IPS DF 6.9 (cell line): ENCODE measurements around the gene FGGY.
A peak's percentile ranks its signal among the peaks of the same experiment; 100 is the strongest.

ENCODE experiments used
- DNase-seq: peaks from one replicate; pipeline ENCODE4 v3.0.0-alpha.2; 2013; ENCODE audit warnings: low read depth, low spot score
- H3K27ac ChIP-seq: one replicate; pipeline ENCODE4 v1.5.1; 2013; ENCODE audit warnings: low read length, control low read depth
- H3K27me3 ChIP-seq: 2 replicates; pipeline ENCODE4 v1.6.1; 2013; ENCODE audit warnings: mild to moderate bottlenecking, low read length; ENCODE audit not compliant: control insufficient read depth, insufficient read depth
- H3K36me3 ChIP-seq: 2 replicates; pipeline ENCODE4 v1.6.1; 2013; ENCODE audit warnings: low read length; ENCODE audit not compliant: control insufficient read depth, insufficient read depth
- H3K4me1 ChIP-seq: 2 replicates; pipeline ENCODE4 v1.6.1; 2013; ENCODE audit warnings: low read length; ENCODE audit not compliant: control insufficient read depth, insufficient read depth
- H3K4me3 ChIP-seq: 2 replicates; pipeline ENCODE4 v1.5.1; 2013; ENCODE audit warnings: mild to moderate bottlenecking, low read length
- H3K9me3 ChIP-seq: 2 replicates; pipeline ENCODE4 v1.6.1; 2013; ENCODE audit warnings: low read length, inconsistent platforms; ENCODE audit not compliant: control insufficient read depth, insufficient read depth
- WGBS: extraction: QIAGEN DNeasy Blood & Tissue Kit; methylation state at CpG from one replicate; pipeline ENCODE4 v1.1.7; 2013; ENCODE audit warnings: mixed read lengths, missing lambda C conversion rate; ENCODE audit not compliant: insufficient read length, insufficient coverage; 5-methylcytosine and 5-hydroxymethylcytosine counted together

The FGGY gene

DNA sequence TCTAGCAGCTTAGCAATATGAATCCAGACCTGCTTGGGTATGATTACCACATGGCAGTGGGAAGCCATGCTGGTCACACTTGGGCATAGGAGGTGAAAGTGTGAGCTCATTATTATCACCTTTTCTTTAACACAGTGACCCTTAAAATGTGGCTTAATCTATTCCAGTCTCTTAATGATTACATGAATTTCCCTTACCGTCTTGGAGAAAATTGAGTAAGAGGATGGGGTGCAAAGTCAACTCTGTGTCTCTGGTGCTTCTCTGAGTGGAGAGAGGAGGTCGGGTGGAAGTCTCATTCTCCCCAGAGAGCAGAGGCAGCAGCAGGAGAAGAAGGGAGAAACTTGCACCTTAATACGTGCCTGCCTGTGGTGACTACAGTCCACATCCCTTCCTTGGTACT lies 91.3 kb downstream of the FGGY start:
- H3K9me3 ChIP-seq = no peaks in the 10 kb centered on the region
- WGBS = no CpG with 5 or more reads among the region's 3 CpGs

DNA sequence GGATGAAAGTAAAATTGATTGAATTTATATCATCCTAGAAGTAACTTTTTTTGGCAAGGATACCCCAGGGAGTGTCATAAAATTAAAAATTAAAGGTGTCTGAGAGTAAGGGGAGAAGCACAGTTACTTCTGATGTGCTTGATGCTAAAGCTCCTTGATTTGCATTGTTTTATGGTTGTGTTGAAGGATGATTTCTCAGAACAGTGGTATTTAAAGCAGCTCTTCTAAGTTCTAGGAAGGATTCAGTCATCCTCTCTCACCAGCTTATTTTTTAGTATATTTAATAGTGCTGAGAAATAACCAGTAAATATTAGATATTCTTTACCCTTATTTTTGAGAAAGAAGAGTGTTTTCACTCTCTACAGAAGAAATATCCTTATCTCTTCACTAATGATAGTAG lies 93.0 kb downstream of the FGGY start:
- H3K4me1 ChIP-seq = peaks cover 2% of the 10 kb centered on the region; the same call in 1 of the 2 replicates
- no peaks in the 10 kb centered on the region for H3K9me3 ChIP-seq
- H3K27me3 ChIP-seq = no peaks in the 10 kb centered on the region
- no peak overlapping the region for H3K4me3 ChIP-seq
- H3K27ac ChIP-seq = no peak overlapping the region
- no peak for DNase-seq
- no peaks in the 10 kb centered on the region for H3K36me3 ChIP-seq

More for the DNA sequence above, 91.3 kb downstream of the FGGY start:
- H3K27me3 ChIP-seq = no peaks in the 10 kb centered on the region
- peaks cover 1% of the 10 kb centered on the region; the same call in 1 of the 2 replicates for H3K4me1 ChIP-seq
- no peak overlapping the region for H3K4me3 ChIP-seq
- H3K27ac ChIP-seq = no peak overlapping the region
- DNase-seq = no peak
- no peaks in the 10 kb centered on the region for H3K36me3 ChIP-seq

GRCh38 chr1:59390307-59390706 lies 93.4 kb downstream of the FGGY start:
- no peaks in the 10 kb centered on the region for H3K27me3 ChIP-seq
- no peak overlapping the region for H3K27ac ChIP-seq
- no peaks in the 10 kb centered on the region for H3K9me3 ChIP-seq
- H3K36me3 ChIP-seq = no peaks in the 10 kb centered on the region
- no CpG with 5 or more reads among the region's 3 CpGs for WGBS
- no peak for DNase-seq
- peaks cover 2% of the 10 kb centered on the region; the same call in 1 of the 2 replicates for H3K4me1 ChIP-seq
- H3K4me3 ChIP-seq = no peak overlapping the region

DNA sequence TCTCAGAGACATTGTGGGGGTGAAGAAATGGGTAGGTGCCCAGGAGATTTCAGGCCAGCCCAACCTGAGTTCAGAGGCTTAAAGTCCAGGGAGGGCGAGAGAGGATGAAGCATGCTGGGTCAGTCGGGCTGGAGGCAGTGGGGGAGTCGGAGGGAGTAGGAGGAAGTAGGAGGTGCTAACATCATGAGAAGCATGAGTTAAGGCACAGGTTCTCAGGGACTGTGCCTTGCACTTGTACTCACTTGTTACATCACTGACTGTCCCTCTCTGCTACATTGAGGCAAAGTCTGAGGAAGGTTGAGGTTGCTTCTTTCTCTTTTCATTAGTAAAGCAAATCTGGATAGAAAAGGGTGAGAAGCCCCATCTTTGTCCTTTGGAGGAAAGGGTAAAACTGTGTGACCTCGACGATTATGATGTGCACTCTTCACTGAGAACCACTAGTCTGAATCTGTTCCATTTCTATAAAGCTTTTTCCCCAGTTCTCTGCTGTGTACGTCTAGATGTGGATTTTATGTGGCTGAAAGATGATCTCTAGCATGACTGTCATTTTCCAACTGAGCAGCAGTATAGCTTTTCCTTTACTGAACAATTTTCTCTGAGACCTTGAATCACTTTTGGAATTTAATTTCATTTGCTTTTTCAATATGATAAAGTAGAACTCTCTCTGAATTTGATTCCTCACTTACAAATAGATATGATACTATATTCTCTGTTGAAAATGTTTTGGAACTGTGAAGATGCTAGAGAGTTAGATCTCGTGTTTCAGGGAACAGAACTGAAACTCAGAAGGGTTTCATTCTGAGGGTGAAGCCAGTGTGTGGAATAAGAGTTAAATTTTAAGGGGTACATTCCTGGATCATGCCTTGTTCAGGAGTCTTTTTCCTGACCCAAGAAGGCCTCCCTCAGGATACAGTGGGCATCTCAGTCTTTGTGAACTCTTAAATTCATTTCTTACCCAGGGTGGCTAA lies 94.6 kb downstream of the FGGY start:
- Histone ChIP-seq H3K9me3 (no peaks in the 10 kb centered on the region), H3K36me3 (no peaks in the 10 kb centered on the region), H3K4me3 (no peak overlapping the region), H3K27ac (no peak overlapping the region), H3K27me3 (no peaks in the 10 kb centered on the region), H3K4me1 (peaks cover 2% of the 10 kb centered on the region; the same call in 1 of the 2 replicates)
- DNase-seq = no peak
- WGBS = no CpG with 5 or more reads among the region's 7 CpGs

GRCh38 chr1:59393211-59394180 lies 96.6 kb downstream of the FGGY start:
- DNase-seq = peak; percentile 7
- H3K27ac ChIP-seq = no peak overlapping the region

GRCh38 chr1:59394706-59395425 lies 98.0 kb downstream of the FGGY start:
- Histone ChIP-seq H3K4me1 (peaks cover 2% of the 10 kb centered on the region; the same call in 1 of the 2 replicates), H3K36me3 (no peaks in the 10 kb centered on the region), H3K9me3 (no peaks in the 10 kb centered on the region), H3K27ac (no peak overlapping the region), H3K4me3 (no peak overlapping the region), H3K27me3 (no peaks in the 10 kb centered on the region)
- no CpG with 5 or more reads among the region's 6 CpGs for WGBS
- DNase-seq = no peak

More at GRCh38 chr1:59393211-59394180, 96.6 kb downstream of the FGGY start:
- Histone ChIP-seq H3K27me3 (no peaks in the 10 kb centered on the region), H3K9me3 (no peaks in the 10 kb centered on the region), H3K36me3 (no peaks in the 10 kb centered on the region), H3K4me3 (no peak overlapping the region), H3K4me1 (peaks cover 2% of the 10 kb centered on the region; the same call in 1 of the 2 replicates)
- no CpG with 5 or more reads among the region's 7 CpGs for WGBS

DNA sequence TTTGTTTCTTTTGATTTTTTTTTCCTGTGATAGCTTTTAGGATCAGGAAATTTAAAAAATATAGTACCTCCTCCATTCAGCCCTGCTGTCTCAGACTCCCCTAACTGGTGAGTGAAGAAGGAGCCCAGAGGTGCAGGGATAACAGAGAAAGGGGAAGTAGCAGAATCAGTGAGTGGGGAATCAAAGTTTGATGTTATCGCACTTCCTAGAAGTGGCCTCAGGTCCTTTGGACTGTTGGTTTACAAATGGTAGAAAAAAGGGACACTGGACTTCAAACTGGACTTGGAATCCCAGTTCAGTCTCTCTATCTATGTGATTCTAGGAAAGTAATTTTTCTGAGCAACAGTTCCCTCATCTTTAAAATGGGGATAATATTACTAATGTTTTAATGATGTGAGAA lies 99.5 kb downstream of the FGGY start:
- WGBS = no CpG with 5 or more reads among the region's 1 CpG
- H3K4me1 ChIP-seq = peaks cover 2% of the 10 kb centered on the region; the same call in 1 of the 2 replicates
- no peaks in the 10 kb centered on the region for H3K36me3 ChIP-seq
- no peak overlapping the region for H3K27ac ChIP-seq
- H3K9me3 ChIP-seq = no peaks in the 10 kb centered on the region
- no peak for DNase-seq
- H3K27me3 ChIP-seq = no peaks in the 10 kb centered on the region
- no peak overlapping the region for H3K4me3 ChIP-seq

DNA sequence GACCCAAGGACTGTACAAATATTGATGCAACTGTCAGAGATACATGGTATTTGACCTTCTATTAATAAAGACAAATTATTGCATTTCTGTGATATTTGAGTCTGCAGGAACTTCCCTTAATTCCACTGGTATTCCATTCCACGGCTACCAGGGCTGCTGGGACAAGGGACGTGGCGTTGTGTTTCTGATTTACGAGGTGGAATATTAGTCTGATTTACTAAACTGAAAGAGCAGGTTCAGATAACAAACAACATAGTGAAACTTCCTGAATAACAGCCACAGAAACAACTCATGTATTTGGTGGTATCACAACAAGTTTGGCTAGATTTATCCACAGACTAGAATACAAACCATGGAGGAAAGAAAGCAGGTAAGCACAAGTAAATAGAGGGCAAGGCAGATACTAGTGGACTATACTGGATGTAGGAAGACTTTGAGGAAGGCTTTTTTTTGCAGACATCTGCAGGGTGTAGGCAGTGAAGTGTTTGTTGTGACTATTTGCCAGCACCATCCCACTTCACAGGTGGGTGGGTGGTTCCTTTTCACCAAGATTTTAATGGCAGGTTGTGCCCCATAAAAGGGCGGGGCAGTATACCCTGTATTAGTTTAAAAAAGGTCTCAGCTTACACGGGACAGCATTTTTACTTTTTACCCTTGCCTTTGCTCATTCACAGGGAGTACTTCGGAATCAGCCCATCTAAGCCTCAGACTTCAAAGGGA lies 100.4 kb downstream of the FGGY start:
- no peak for DNase-seq
- Histone ChIP-seq H3K27me3 (no peaks in the 10 kb centered on the region), H3K27ac (no peak overlapping the region), H3K4me3 (no peak overlapping the region), H3K36me3 (no peaks in the 10 kb centered on the region), H3K9me3 (no peaks in the 10 kb centered on the region), H3K4me1 (peaks cover 2% of the 10 kb centered on the region; the same call in 1 of the 2 replicates)
- WGBS = no CpG with 5 or more reads among the region's 7 CpGs

- H3K9me3 ChIP-seq = no peaks in the 10 kb centered on the region
- no peaks in the 10 kb centered on the region for H3K27me3 ChIP-seq
- WGBS = no CpG with 5 or more reads among the region's 1 CpG
- DNase-seq = no peak
- H3K4me1 ChIP-seq = no peaks in the 10 kb centered on the region
- H3K36me3 ChIP-seq = no peaks in the 10 kb centered on the region
- H3K27ac ChIP-seq = no peak overlapping the region
- no peak overlapping the region for H3K4me3 ChIP-seq
Observed at GRCh38 chr1:59399642-59400041, 102.7 kb downstream of the FGGY start.
